GM18511 (cell line): ENCODE measurements around the gene HLA-DPB1.
"Not testable (repeated sequence)": the region's sequence is repeated elsewhere in the genome, so short reads cannot be mapped to it uniquely, and the experiment has no call there.

ENCODE experiments used
- ATAC-seq: cut with Tn5 transposase; IDR thresholded peaks from one replicate; pipeline ENCODE4 v1.9.1; 2021; ENCODE audit warnings: mild to moderate bottlenecking, moderate library complexity; ENCODE audit not compliant: unreplicated experiment

HLA-DPB1 gene

GRCh38 chr6:33101121-33101737 lies 25.4 kb downstream of the HLA-DPB1 start:
- not testable (repeated sequence) for ATAC-seq

GRCh38 chr6:33103776-33104175 lies 28.0 kb downstream of the HLA-DPB1 start:
- no peak for ATAC-seq

- no peak for ATAC-seq
Measured at GRCh38 chr6:33104887-33105286, 29.1 kb downstream of the HLA-DPB1 start.

GRCh38 chr6:33105386-33105785 lies 29.6 kb downstream of the HLA-DPB1 start:
- no peak for ATAC-seq

GRCh38 chr6:33105916-33106871 lies 30.4 kb downstream of the HLA-DPB1 start:
- no peak for ATAC-seq

GRCh38 chr6:33107641-33108040 lies 31.9 kb downstream of the HLA-DPB1 start:
- no peak for ATAC-seq

- ATAC-seq: no peak
Measured at GRCh38 chr6:33108307-33108706, 32.5 kb downstream of the HLA-DPB1 start.

- ATAC-seq: peak; percentile 91
Measured at GRCh38 chr6:33112148-33112547, 36.4 kb downstream of the HLA-DPB1 start.

- no peak for ATAC-seq
Measured at GRCh38 chr6:33113755-33114154, 38.0 kb downstream of the HLA-DPB1 start.

- ATAC-seq: no peak
Measured at GRCh38 chr6:33114406-33114805, 38.6 kb downstream of the HLA-DPB1 start.

- no peak for ATAC-seq
Measured at GRCh38 chr6:33116417-33116816, 40.6 kb downstream of the HLA-DPB1 start.

- ATAC-seq: no peak
Measured at GRCh38 chr6:33116841-33117711, 41.3 kb downstream of the HLA-DPB1 start.

GRCh38 chr6:33117811-33118277 lies 42.1 kb downstream of the HLA-DPB1 start:
- no peak for ATAC-seq

- ATAC-seq: no peak
Measured at GRCh38 chr6:33118525-33119123, 42.8 kb downstream of the HLA-DPB1 start.

GRCh38 chr6:33120001-33120400 lies 44.2 kb downstream of the HLA-DPB1 start:
- ATAC-seq: no peak

GRCh38 chr6:33123181-33123580 lies 47.4 kb downstream of the HLA-DPB1 start:
- ATAC-seq: no peak

GRCh38 chr6:33123732-33124524 lies 48.1 kb downstream of the HLA-DPB1 start:
- no peak for ATAC-seq

GRCh38 chr6:33124525-33124901 lies 48.7 kb downstream of the HLA-DPB1 start:
- no peak for ATAC-seq

GRCh38 chr6:33124947-33125346 lies 49.2 kb downstream of the HLA-DPB1 start:
- no peak for ATAC-seq
